Activated naive CD8-positive, alpha-beta T cell treated with anti-CD3 and anti-CD28 coated beads, Interleukin-2, amount 50 U/mL, for 24 hours (primary cell): ENCODE data around the gene PRRT1.
A peak's percentile ranks its signal among the peaks of the same experiment; 100 is the strongest.
"Not testable (repeated sequence)": the region's sequence is repeated elsewhere in the genome, so short reads cannot be mapped to it uniquely, and the experiment has no call there.

Source experiments
- ATAC-seq: fragments of 150-1000 bp; cut with Tn5 transposase; one replicate; pipeline ENCODE4 v1.10.0; 2021
- DNase-seq: peaks from one replicate; pipeline ENCODE4 v3.0.0; 2021
- H3K27ac Mint-ChIP-seq: one replicate; pipeline ENCODE4 v1.8.0; 2021; ENCODE audit warnings: mild to moderate bottlenecking, mixed read lengths
- H3K27me3 Mint-ChIP-seq: one replicate; pipeline ENCODE4 v1.8.0; 2021; ENCODE audit warnings: mixed read lengths
- H3K36me3 Mint-ChIP-seq: one replicate; pipeline ENCODE4 v1.8.0; 2021; ENCODE audit warnings: low read depth, mixed read lengths
- H3K4me1 Mint-ChIP-seq: one replicate; pipeline ENCODE4 v1.8.0; 2021; ENCODE audit warnings: mixed read lengths
- H3K4me3 Mint-ChIP-seq: one replicate; pipeline ENCODE4 v1.8.0; 2021; ENCODE audit warnings: mild to moderate bottlenecking, moderate library complexity, mixed read lengths
- H3K9me3 Mint-ChIP-seq: one replicate; pipeline ENCODE4 v1.8.0; 2021; ENCODE audit warnings: mixed read lengths

Gene PRRT1

DNA sequence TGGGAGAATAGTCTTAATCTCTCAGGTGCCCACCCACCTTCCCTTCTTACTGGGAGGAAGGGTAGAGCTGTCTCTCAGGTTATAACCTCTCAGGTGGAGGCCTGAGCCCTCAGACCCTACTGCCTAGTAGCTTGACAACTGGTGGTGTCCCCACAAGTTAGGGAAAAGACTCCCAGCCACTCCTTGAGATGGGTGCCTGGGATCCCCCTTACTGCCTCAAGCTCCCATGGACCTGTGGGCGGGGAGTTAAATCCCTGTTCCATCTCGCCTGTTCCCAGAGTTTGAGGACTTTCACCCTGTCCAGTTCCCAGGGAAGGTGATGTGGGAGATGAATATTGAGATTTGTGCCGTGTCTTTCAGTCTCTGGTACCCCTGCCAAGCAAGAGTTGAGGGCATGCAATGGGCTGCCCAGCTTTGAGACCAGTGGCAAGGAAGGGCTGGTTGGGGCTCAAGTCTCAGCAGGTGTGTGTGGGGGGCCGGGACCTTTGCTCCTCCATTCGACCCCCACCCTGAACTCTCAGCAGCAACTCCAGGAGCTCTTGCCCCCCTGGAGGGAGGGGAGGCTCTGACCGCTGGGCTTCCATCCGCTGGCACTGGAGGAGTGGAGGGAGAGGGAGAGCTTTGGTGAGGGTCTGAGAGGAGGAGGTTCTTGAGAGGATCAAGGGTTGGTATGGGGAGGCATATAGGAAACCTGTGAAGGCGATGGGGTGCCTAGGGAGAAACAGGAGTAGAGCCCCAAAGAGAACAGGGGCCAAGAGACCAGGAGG, 39.4 kb upstream of the PRRT1 start:
- Mint-ChIP-seq H3K27me3 (no peaks in the 10 kb centered on the region), H3K4me3 (peak overlapping the region; percentile 88), H3K9me3 (no peaks in the 10 kb centered on the region), H3K36me3 (peaks cover 22% of the 10 kb centered on the region), H3K27ac (peak overlapping the region; percentile 94), H3K4me1 (peaks cover 71% of the 10 kb centered on the region)
- ATAC-seq (no peak), DNase-seq (no peak)

GRCh38 chr6:32190054-32190851, 38.5 kb upstream of the PRRT1 start, which contains the start of gene PBX2:
TSS of gene PBX2 (minus strand) at chr6:32190202. CDS start at chr6:32189915, 287 bp downstream.
- ATAC-seq (peak; percentile 56), DNase-seq (peak; percentile 87)
- H3K9me3 Mint-ChIP-seq: no peaks in the 10 kb centered on the region
- peaks cover 77% of the 10 kb centered on the region for H3K4me1 Mint-ChIP-seq
- peaks cover 29% of the 10 kb centered on the region for H3K36me3 Mint-ChIP-seq
- H3K27me3 Mint-ChIP-seq: no peaks in the 10 kb centered on the region
- peak within 1 kb of the TSS; percentile 88 for H3K4me3 Mint-ChIP-seq
- H3K27ac Mint-ChIP-seq: peak within 1 kb of the TSS; percentile 94

- ATAC-seq (no peak), DNase-seq (no peak)
- Mint-ChIP-seq H3K4me3 (peak overlapping the region; percentile 88), H3K27me3 (no peaks in the 10 kb centered on the region), H3K9me3 (no peaks in the 10 kb centered on the region), H3K27ac (peak overlapping the region; percentile 90), H3K4me1 (peaks cover 73% of the 10 kb centered on the region), H3K36me3 (peaks cover 29% of the 10 kb centered on the region)
These were observed 38.0 kb upstream of the PRRT1 start for GRCh38 chr6:32189742-32190053.

DNA sequence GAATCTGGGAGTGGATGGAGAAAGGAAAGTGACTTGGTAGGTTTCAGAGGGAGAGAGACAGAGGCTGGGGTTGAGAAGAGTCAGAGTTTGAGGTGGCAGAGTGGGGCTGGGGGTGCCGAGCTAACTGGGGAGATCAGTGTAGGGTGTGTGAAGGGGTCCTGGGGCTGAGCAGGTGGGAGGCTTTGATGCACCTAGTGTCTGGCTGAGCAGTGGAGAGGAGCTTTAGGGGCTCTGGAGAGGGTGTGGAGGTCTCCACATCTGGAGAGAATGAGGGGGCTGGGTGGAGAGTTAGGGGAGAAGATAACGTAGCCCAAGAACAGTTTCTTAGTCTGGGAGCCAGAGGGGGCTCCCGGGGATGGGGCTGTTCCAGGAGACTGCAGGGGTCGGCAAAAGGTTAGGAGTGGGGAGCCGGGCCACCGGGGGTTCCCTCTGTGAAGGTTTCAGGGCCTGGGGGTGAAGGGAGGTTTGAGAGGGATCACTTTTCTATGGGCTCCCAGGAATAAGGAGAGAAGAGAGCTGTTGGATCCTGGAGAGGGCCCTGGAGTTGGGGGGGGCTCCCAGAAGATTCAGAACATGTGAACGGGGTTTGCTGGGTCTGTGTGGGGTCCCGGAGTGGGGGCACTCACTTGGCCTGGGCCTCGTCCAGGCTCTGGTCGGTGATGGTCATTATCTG, 37.5 kb upstream of the PRRT1 start:
- Mint-ChIP-seq H3K36me3 (peaks cover 29% of the 10 kb centered on the region), H3K9me3 (no peaks in the 10 kb centered on the region), H3K4me1 (peaks cover 68% of the 10 kb centered on the region), H3K27me3 (no peaks in the 10 kb centered on the region), H3K27ac (peak overlapping the region; percentile 90), H3K4me3 (peak overlapping the region; percentile 87)
- ATAC-seq (no peak), DNase-seq (no peak)

GRCh38 chr6:32188381-32189068, 36.8 kb upstream of the PRRT1 start:
- DNase-seq: no peak
- peaks cover 29% of the 10 kb centered on the region for H3K36me3 Mint-ChIP-seq
- ATAC-seq: no peak
- H3K9me3 Mint-ChIP-seq: no peaks in the 10 kb centered on the region
- no peaks in the 10 kb centered on the region for H3K27me3 Mint-ChIP-seq
- H3K4me3 Mint-ChIP-seq: peak overlapping the region; percentile 87
- H3K27ac Mint-ChIP-seq: peak overlapping the region; percentile 90
- H3K4me1 Mint-ChIP-seq: peaks cover 61% of the 10 kb centered on the region

- ATAC-seq, H3K27me3 Mint-ChIP-seq, H3K9me3 Mint-ChIP-seq, DNase-seq: not testable (repeated sequence)
- peak overlapping the region; percentile 50 for H3K4me3 Mint-ChIP-seq
- peaks cover 61% of the 10 kb centered on the region for H3K4me1 Mint-ChIP-seq
- peak overlapping the region; percentile 87 for H3K27ac Mint-ChIP-seq
- H3K36me3 Mint-ChIP-seq: peaks cover 29% of the 10 kb centered on the region
These were observed 36.1 kb upstream of the PRRT1 start for GRCh38 chr6:32187725-32188380.

- no peaks in the 10 kb centered on the region for H3K27me3 Mint-ChIP-seq
- peaks cover 32% of the 10 kb centered on the region for H3K36me3 Mint-ChIP-seq
- peaks cover 62% of the 10 kb centered on the region for H3K4me1 Mint-ChIP-seq
- DNase-seq: no peak
- peak overlapping the region; percentile 87 for H3K27ac Mint-ChIP-seq
- no peak for ATAC-seq
- H3K9me3 Mint-ChIP-seq: no peaks in the 10 kb centered on the region
- H3K4me3 Mint-ChIP-seq: peak overlapping the region; percentile 50
These were observed 35.4 kb upstream of the PRRT1 start for GRCh38 chr6:32187009-32187709.

DNA sequence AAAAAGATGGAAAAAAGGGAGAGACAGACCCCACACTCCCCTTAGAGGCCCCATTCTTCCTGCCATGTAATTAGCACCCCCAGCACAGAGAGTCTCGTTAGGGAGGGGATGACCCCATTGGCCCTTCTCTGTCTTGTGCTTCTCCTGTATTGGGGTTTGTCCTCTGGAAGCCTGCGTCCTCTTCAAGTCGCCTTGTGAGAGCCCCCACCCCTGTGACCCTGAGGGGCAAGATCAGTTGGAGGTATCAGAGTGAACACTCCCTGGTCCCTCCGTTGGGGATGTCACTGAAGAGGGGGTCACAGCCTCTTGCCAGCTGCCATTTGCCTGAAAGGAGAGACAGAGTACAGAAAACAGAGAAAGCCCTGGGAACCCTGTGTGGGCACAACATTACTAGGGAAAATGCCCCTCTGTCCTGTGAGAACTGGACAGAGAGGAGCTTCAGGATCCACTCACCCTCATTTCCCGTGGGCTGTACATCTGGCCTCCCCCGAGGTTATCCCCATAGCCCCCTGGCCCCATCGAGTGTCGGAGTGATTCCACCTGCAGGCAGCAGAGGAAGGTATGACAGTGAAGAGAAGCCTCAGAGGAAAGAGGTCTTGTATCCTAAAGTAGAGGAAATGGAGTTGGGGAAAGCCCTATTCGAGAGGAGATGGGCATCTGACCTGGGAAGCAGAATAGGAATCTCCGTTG, 34.6 kb upstream of the PRRT1 start:
- H3K4me1 Mint-ChIP-seq: peaks cover 60% of the 10 kb centered on the region
- not testable (repeated sequence) for DNase-seq, H3K27me3 Mint-ChIP-seq, H3K9me3 Mint-ChIP-seq
- peak overlapping the region; percentile 42 for H3K4me3 Mint-ChIP-seq
- peak; percentile 1 for ATAC-seq
- H3K27ac Mint-ChIP-seq: peak overlapping the region; percentile 87
- H3K36me3 Mint-ChIP-seq: peaks cover 32% of the 10 kb centered on the region

- H3K9me3 Mint-ChIP-seq, H3K27me3 Mint-ChIP-seq: not testable (repeated sequence)
- peak; percentile 50 for ATAC-seq
- Mint-ChIP-seq H3K4me1 (peaks cover 57% of the 10 kb centered on the region), H3K36me3 (peaks cover 36% of the 10 kb centered on the region), H3K27ac (peak overlapping the region; percentile 87), H3K4me3 (peak overlapping the region; percentile 42)
- peak; percentile 50 for DNase-seq
These were observed 34.0 kb upstream of the PRRT1 start for GRCh38 chr6:32185681-32186131.

DNA sequence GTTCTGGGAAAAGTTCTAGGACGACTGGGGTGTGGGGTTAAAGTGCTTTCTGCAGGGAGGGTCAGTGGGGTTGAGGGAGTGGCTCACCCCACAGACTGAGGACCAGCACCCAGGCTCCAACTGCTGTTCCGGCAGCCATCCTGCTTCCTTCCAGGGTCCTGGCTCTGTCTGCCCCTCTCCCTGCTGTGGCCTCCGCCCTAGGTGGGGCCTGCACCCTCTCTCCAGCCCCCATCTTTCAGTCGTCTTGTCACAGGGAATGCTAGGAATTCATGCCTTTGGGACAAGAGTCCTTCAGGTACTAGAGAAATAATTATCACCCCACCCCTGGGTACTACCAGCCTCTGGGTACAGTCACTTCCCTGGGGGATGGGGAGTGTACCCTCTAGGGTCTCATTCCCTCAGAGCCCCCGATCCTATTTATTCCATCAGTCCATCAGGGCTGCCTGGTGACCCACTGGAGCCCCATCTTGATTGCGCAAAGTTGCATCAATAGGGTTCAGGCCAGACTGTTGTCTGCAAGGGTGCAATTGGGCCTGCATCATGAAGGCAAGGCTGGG, 32.4 kb upstream of the PRRT1 start, which contains the start of gene AGER:
AGER (minus strand) TSS at position 170 of the 557 bp plus-strand sequence; CDS start at position 139, 31 bp downstream.
- Mint-ChIP-seq H3K4me1 (peaks cover 69% of the 10 kb centered on the region), H3K36me3 (peaks cover 47% of the 10 kb centered on the region)
- no peak for ATAC-seq

DNA sequence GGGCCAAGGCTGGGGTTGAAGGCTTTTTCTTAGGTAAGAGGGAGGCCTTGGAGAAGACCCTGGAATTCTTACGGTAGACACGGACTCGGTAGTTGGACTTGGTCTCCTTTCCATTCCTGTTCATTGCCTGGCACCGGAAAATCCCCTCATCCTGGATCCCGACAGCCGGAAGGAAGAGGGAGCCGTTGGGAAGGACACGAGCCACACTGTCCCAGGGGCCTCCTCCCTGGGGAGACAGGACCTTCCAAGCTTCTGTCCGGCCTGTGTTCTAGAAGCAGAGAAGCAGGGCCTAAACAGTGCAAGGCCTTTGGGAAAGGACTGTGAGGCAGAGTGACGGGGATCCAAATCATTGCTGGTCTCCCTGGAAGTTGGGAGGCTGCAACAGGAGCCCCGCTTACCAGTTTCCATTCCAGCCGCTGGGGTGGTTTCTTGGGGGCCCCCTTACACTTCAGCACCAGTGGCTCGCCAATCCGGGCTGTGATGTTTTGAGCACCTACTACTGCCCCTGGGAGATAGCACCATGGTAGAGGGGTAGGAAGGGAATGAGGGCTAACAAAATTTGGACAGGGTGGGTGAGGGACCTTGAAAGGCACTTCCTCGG, 31.8 kb upstream of the PRRT1 start:
- Mint-ChIP-seq H3K4me1 (peaks cover 69% of the 10 kb centered on the region), H3K9me3 (no peaks in the 10 kb centered on the region), H3K27ac (peak overlapping the region; percentile 59), H3K4me3 (no peak overlapping the region), H3K27me3 (no peaks in the 10 kb centered on the region), H3K36me3 (peaks cover 48% of the 10 kb centered on the region)
- DNase-seq (no peak), ATAC-seq (no peak)

More for the DNA sequence above, 32.4 kb upstream of the PRRT1 start, which contains the start of gene AGER:
- Mint-ChIP-seq H3K27ac (peak within 1 kb of the TSS; percentile 59), H3K27me3 (no peaks in the 10 kb centered on the region), H3K4me3 (no peak within 1 kb of the TSS), H3K9me3 (no peaks in the 10 kb centered on the region)
- DNase-seq: no peak

DNA sequence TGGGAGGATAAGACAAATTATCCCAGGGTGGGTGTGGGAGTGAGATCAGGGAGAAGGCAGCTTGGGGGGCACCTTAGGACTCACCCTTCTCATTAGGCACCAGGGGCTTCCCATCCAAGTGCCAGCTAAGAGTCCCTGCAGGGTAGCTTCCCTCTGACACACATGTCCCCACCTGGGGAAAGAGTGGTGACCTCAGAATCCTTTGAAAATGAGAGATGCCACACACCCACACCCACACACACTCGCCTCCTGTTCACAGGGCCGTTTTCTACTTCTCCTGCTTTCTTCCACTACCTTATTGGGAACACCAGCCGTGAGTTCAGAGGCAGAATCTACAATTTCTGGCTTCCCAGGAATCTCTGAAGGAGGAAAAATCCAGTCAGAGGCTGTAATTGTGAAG, 31.3 kb upstream of the PRRT1 start:
- peaks cover 67% of the 10 kb centered on the region for H3K4me1 Mint-ChIP-seq
- DNase-seq (no peak), ATAC-seq (no peak)
- no peak overlapping the region for H3K4me3 Mint-ChIP-seq
- H3K9me3 Mint-ChIP-seq: no peaks in the 10 kb centered on the region
- H3K36me3 Mint-ChIP-seq: peaks cover 49% of the 10 kb centered on the region
- H3K27ac Mint-ChIP-seq: peak overlapping the region; percentile 59
- no peaks in the 10 kb centered on the region for H3K27me3 Mint-ChIP-seq
